Measurements from ENCODE around the gene MLANA.

- TF ChIP-seq CTCF (IDR thresholded peaks at IDR 0.05) (no peak), POLR2AphosphoS5 (IDR thresholded peaks at IDR 0.05) (no peak), POLR2A (IDR thresholded peaks at IDR 0.05) (no peak), EP300 (IDR thresholded peaks at IDR 0.05) (no peak)
Measured at GRCh38 chr9:5899292-5899691, 8.6 kb downstream of the MLANA start.

Data from sigmoid colon (tissue), 4 donors.